Ascending aorta (tissue), 2 donors: Measurements from ENCODE around the gene HIVEP3. TPM values are rescaled to one million over a fixed set of nuclear protein-coding genes. Genes with fewer than 3 reads are reported as not detected.

Experiments
- DNase-seq, 2 donors: peaks; one replicate each; pipeline ENCODE4 v3.0.0-alpha.2; 2019; ENCODE audit warnings: low spot score in 2 of 2
- H3K27ac ChIP-seq, 2 donors: fragments of 200-600 bp; sonication (generic); one replicate each; pipeline ENCODE4 v1.5.1; 2016 to 2017; ENCODE audit warnings: mild to moderate bottlenecking in 1 of 2
- H3K27me3 ChIP-seq: fragments of 200-600 bp; sonication (generic); one replicate; pipeline ENCODE4 v1.5.1; 2017
- H3K36me3 ChIP-seq, 2 donors: fragments of 200-600 bp; sonication (generic); one replicate each; pipeline ENCODE4 v1.5.1; 2016
- H3K4me1 ChIP-seq, 2 donors: fragments of 200-600 bp; sonication (generic); one replicate each; pipeline ENCODE4 v1.5.1; 2016 to 2017; ENCODE audit warnings: mild to moderate bottlenecking in 1 of 2
- H3K4me3 ChIP-seq, 2 donors: fragments of 200-600 bp; sonication (generic); one replicate each; pipeline ENCODE4 v1.5.1; 2016 to 2017; ENCODE audit warnings: mild to moderate bottlenecking in 1 of 2
- H3K9me3 ChIP-seq, 2 donors: fragments of 200-600 bp; sonication (generic); one replicate each; pipeline ENCODE4 v1.5.1; 2016
- intact Hi-C: fragments of 100-400 bp; cut with DNase I; formaldehyde crosslinking; loops from one replicate; pipeline ENCODE4 v1.15.1; 2023
- total RNA-seq: library from RNA; depleted of rRNA; stranded (reverse); fragments of >200 nt; gene quantifications from one replicate; pipeline ENCODE4 v1.1.0, GENCODE V29; 2016
- TF ChIP-seq, protein P1 (sequence below), 3 experiments: fragments of 200-600 bp in 2 of 3; fragments of 450-650 bp in 1 of 3; sonication (generic) in 2 of 3; IDR thresholded peaks; one replicate each; pipeline ENCODE4 v1.5.1; 2016 to 2019; ENCODE audit warnings: antibody characterized with exemption in 3 of 3, mild to moderate bottlenecking in 1 of 3, moderate library complexity in 1 of 3

Gene HIVEP3
- total RNA-seq, 1 donor from 2014 or later = 0.32 TPM

- DNase-seq = no peak
- intact Hi-C loops = no loop called here
- Histone ChIP-seq H3K27ac (no peak overlapping the region), H3K27me3 (no peaks in the 10 kb centered on the region), H3K36me3 (no peaks in the 10 kb centered on the region), H3K4me3 (no peak overlapping the region), H3K4me1 (peaks cover 0 to 3% of the 10 kb centered on the region in 2 donors), H3K9me3 (no peaks in the 10 kb centered on the region)
- TF ChIP-seq, protein P1, sequence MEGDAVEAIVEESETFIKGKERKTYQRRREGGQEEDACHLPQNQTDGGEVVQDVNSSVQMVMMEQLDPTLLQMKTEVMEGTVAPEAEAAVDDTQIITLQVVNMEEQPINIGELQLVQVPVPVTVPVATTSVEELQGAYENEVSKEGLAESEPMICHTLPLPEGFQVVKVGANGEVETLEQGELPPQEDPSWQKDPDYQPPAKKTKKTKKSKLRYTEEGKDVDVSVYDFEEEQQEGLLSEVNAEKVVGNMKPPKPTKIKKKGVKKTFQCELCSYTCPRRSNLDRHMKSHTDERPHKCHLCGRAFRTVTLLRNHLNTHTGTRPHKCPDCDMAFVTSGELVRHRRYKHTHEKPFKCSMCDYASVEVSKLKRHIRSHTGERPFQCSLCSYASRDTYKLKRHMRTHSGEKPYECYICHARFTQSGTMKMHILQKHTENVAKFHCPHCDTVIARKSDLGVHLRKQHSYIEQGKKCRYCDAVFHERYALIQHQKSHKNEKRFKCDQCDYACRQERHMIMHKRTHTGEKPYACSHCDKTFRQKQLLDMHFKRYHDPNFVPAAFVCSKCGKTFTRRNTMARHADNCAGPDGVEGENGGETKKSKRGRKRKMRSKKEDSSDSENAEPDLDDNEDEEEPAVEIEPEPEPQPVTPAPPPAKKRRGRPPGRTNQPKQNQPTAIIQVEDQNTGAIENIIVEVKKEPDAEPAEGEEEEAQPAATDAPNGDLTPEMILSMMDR (IDR thresholded peaks at IDR 0.05) = no peak
These were observed 78.0 kb downstream of the HIVEP3 start for GRCh38 chr1:41840592-41841246.

- no peak overlapping the region for H3K4me3 ChIP-seq
- no peaks in the 10 kb centered on the region for H3K9me3 ChIP-seq
- intact Hi-C loops = no loop called here
- H3K27ac ChIP-seq = no peak overlapping the region
- TF ChIP-seq, protein P1 (IDR thresholded peaks at IDR 0.05) = no peak
- no peaks in the 10 kb centered on the region for H3K27me3 ChIP-seq
- H3K36me3 ChIP-seq = no peaks in the 10 kb centered on the region
- H3K4me1 ChIP-seq = peaks cover 0 to 1% of the 10 kb centered on the region in 2 donors
- no peak for DNase-seq
These were observed 80.5 kb downstream of the HIVEP3 start for GRCh38 chr1:41838266-41838665.

DNA sequence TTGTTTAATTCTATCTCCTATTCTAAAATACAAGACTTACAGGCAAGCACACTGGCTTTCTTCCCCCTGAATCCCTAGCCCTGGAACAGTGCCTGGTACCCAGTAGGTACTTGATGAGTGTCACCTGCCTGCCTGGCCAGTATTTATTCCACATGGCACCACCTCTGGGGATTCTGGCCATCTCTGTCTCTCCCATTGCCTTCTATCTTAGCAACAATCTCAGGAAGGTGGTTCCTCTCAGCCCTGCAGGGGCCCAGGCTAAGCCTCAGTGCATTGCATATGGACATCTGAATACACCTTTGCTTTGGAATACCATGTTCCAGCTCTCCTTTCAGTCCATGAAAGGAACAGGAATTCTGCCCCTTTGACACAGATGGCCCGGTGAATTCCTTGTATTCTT, 81.0 kb downstream of the HIVEP3 start:
- intact Hi-C loops = no loop called here
- no peak overlapping the region for H3K4me3 ChIP-seq
- DNase-seq = no peak

GRCh38 chr1:41835485-41835884, 83.2 kb downstream of the HIVEP3 start:
- Histone ChIP-seq H3K9me3 (no peaks in the 10 kb centered on the region), H3K4me3 (no peak overlapping the region), H3K27me3 (no peaks in the 10 kb centered on the region), H3K4me1 (no peaks in the 10 kb centered on the region), H3K27ac (no peak overlapping the region), H3K36me3 (no peaks in the 10 kb centered on the region)
- TF ChIP-seq, protein P1 (IDR thresholded peaks at IDR 0.05) = no peak
- DNase-seq = no peak
- intact Hi-C loops = no loop called here

More for the DNA sequence above, 81.0 kb downstream of the HIVEP3 start:
- TF ChIP-seq, protein P1 (IDR thresholded peaks at IDR 0.05) = no peak
- no peaks in the 10 kb centered on the region for H3K36me3 ChIP-seq
- no peaks in the 10 kb centered on the region for H3K27me3 ChIP-seq
- H3K4me1 ChIP-seq = no peaks in the 10 kb centered on the region
- no peak overlapping the region for H3K27ac ChIP-seq
- H3K9me3 ChIP-seq = no peaks in the 10 kb centered on the region

DNA sequence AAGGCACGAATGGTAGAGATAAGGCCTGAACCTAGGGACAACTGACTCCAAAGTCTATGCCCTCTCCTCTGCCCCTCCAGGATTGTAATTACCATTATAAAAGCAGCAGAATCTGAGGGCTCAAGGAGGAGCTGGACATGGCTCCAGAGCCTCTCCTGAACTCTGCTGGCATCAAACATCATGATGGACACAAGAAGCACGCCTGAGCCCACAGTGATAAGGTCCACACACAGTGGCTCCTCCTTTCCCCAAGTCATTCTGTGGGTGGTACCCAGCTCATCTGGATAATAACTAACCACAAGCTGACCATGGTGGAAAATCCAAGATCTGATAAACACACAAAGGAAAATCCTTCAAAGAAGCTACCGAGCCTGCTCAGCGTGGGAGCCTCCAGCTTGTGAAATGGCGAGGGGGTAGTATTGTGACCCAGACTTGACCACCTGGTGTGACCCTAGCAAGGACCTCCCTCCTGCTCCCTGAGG, 85.2 kb downstream of the HIVEP3 start:
- DNase-seq = no peak
- TF ChIP-seq, protein P1 (IDR thresholded peaks at IDR 0.05) = no peak
- Histone ChIP-seq H3K27me3 (no peaks in the 10 kb centered on the region), H3K4me1 (peaks cover 0 to 4% of the 10 kb centered on the region in 2 donors), H3K4me3 (no peak overlapping the region), H3K9me3 (no peaks in the 10 kb centered on the region), H3K27ac (no peak overlapping the region), H3K36me3 (no peaks in the 10 kb centered on the region)
- intact Hi-C loops = no loop called here
